ENCODE results near the gene RNF135.

GRCh38 chr17:30957741-30958140, 13.1 kb upstream of the RNF135 start:
- TF ChIP-seq CTCF (IDR thresholded peaks at IDR 0.05; ENCODE audit: insufficient read depth, low read depth, low read length) (no peak), EZH2 (IDR thresholded peaks at IDR 0.05; ENCODE audit: insufficient read depth, low read length) (no peak)
